Measurements from ENCODE around the gene HERC3. TPM values are rescaled to one million over a fixed set of nuclear protein-coding genes. Genes with fewer than 3 reads are reported as not detected.

HERC3 gene
- total and polyA plus RNA-seq, 2 experiments from 2014 or later, result 2.2 to 2.4 TPM

GRCh38 chr4:88673886-88674285 lies 81.6 kb downstream of the HERC3 start:
- ATAC-seq, result peak; percentile 66

More at GRCh38 chr4:88673886-88674285, 81.6 kb downstream of the HERC3 start:
- H3K27me3 Mint-ChIP-seq (ENCODE audit: insufficient read depth, low read depth, poor library complexity), result no peaks in the 10 kb centered on the region
- no peaks in the 10 kb centered on the region for H3K36me3 Mint-ChIP-seq (ENCODE audit: low read depth)
- Histone ChIP-seq H3K27me3 (ENCODE audit: insufficient read depth) (no peaks in the 10 kb centered on the region), H4K20me1 (replicated peaks; ENCODE audit: insufficient read depth) (no peaks in the 10 kb centered on the region), H3K4me2 (no peak overlapping the region), H2AFZ (no peak overlapping the region), H3K4me3 (no peak overlapping the region), H3K79me2 (replicated peaks; ENCODE audit: insufficient read depth) (no peaks in the 10 kb centered on the region), H3K27ac (ENCODE audit: low read depth) (no peak overlapping the region), H3K4me1 (ENCODE audit: insufficient read depth) (no peaks in the 10 kb centered on the region; the same call in 1 of the 2 replicates), H3K9me2 (ENCODE audit: insufficient read depth) (no peaks in the 10 kb centered on the region), H3F3A (replicated peaks; ENCODE audit: low read depth) (no peaks in the 10 kb centered on the region), H3K36me3 (ENCODE audit: insufficient read depth) (no peaks in the 10 kb centered on the region)
- TF ChIP-seq, protein P1, sequence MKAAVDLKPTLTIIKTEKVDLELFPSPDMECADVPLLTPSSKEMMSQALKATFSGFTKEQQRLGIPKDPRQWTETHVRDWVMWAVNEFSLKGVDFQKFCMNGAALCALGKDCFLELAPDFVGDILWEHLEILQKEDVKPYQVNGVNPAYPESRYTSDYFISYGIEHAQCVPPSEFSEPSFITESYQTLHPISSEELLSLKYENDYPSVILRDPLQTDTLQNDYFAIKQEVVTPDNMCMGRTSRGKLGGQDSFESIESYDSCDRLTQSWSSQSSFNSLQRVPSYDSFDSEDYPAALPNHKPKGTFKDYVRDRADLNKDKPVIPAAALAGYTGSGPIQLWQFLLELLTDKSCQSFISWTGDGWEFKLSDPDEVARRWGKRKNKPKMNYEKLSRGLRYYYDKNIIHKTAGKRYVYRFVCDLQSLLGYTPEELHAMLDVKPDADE (IDR thresholded peaks at IDR 0.05), result no peak
- no peak for TF ChIP-seq CTCF (conservative IDR thresholded peaks at IDR 0.05; ENCODE audit: low read depth in 2 of 2)
- TF ChIP-seq NANOG (IDR thresholded peaks at IDR 0.05; ENCODE audit: borderline replicate concordance), result no peak
- TF ChIP-seq CREB1 (CRISPR knock-in tag; IDR thresholded peaks at IDR 0.05; ENCODE audit: low read depth), result no peak
- TF ChIP-seq STAT1 (IDR thresholded peaks at IDR 0.05; ENCODE audit: unreplicated experiment), result no peak
- no peak for TF ChIP-seq EZH2 (IDR thresholded peaks at IDR 0.05; ENCODE audit: low read depth, unreplicated experiment)
- TF ChIP-seq ZNF331 (CRISPR knock-in tag; IDR thresholded peaks at IDR 0.05; ENCODE audit: low read depth), result no peak
- no peak for TF ChIP-seq ZNF462 (CRISPR knock-in tag; IDR thresholded peaks at IDR 0.05)
- no peak for TF ChIP-seq POLR2AphosphoS5 (IDR thresholded peaks at IDR 0.05; ENCODE audit: low read depth)
- no peak for TF ChIP-seq ZNF114 (CRISPR knock-in tag; IDR thresholded peaks at IDR 0.05)
- TF ChIP-seq JUNB (IDR thresholded peaks at IDR 0.05; ENCODE audit: unreplicated experiment), result no peak
- no peak for TF ChIP-seq REST (IDR thresholded peaks at IDR 0.05; ENCODE audit: unreplicated experiment)
- TF ChIP-seq EZH2phosphoT487 (IDR thresholded peaks at IDR 0.05; ENCODE audit: unreplicated experiment), result no peak
- H3K4me3 Mint-ChIP-seq, result no peak overlapping the region
- peak; percentile 20 for DNase-seq (ENCODE audit: low spot score)
- H3K4me1 Mint-ChIP-seq, result peaks cover 9% of the 10 kb centered on the region; the same call in 2 of the 3 replicates
- H3K9me3 Mint-ChIP-seq, result no peaks in the 10 kb centered on the region
- no peak overlapping the region for H3K27ac Mint-ChIP-seq
